ENCODE measurements around the gene PDCD2L.

DNA sequence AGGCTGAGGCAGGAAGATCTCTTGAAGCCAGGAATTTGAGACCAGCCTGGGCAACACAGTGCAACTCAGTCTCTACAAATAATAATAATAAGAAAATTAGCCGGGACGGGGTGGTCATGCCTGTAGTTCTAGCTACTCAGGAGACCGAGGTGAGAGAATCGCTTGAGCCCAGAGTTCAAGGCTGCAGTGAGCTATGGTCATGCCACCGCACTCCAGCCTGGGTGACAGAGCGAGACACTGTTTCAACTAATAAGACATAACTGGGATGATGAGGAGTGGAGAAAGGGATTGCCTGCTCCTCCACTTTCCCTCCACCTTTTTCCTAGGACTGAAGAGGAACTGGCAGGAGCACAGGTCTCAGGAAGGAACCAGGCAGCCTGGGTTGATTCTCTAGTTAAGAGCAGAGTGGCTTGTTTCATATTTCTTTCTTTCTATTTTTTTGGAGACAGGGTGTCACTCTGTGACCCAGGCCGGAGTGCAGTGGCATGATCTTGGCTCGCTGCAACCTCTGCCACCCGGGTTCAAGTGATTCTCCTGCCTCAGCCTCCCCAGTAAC lies 43.8 kb upstream of the PDCD2L start:
- TF ChIP-seq, protein P1, sequence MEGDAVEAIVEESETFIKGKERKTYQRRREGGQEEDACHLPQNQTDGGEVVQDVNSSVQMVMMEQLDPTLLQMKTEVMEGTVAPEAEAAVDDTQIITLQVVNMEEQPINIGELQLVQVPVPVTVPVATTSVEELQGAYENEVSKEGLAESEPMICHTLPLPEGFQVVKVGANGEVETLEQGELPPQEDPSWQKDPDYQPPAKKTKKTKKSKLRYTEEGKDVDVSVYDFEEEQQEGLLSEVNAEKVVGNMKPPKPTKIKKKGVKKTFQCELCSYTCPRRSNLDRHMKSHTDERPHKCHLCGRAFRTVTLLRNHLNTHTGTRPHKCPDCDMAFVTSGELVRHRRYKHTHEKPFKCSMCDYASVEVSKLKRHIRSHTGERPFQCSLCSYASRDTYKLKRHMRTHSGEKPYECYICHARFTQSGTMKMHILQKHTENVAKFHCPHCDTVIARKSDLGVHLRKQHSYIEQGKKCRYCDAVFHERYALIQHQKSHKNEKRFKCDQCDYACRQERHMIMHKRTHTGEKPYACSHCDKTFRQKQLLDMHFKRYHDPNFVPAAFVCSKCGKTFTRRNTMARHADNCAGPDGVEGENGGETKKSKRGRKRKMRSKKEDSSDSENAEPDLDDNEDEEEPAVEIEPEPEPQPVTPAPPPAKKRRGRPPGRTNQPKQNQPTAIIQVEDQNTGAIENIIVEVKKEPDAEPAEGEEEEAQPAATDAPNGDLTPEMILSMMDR (IDR thresholded peaks at IDR 0.05) = no peak
- TF ChIP-seq POLR2A (IDR thresholded peaks at IDR 0.05) = no peak
